Neural progenitor cell (in vitro differentiated cells): ENCODE measurements around the gene RFPL2. TPM values are rescaled to one million over a fixed set of nuclear protein-coding genes. Genes with fewer than 3 reads are reported as not detected.

ENCODE experiments used
- DNase-seq: peaks from one replicate; pipeline ENCODE4 v3.0.0-alpha.2; 2016; ENCODE audit warnings: low spot score
- H2AFZ ChIP-seq: fragments of 200-600 bp; sonication (generic); replicated peaks from 2 replicates; pipeline ENCODE4 v1.6.1; 2016; ENCODE audit warnings: antibody characterized with exemption
- H3F3A ChIP-seq: fragments of 200-600 bp; sonication (generic); 2 replicates; pipeline ENCODE4 v1.6.1; 2016; ENCODE audit warnings: antibody characterized with exemption, low read depth
- H3K27ac ChIP-seq: fragments of 200-600 bp; sonication (generic); 2 replicates; pipeline ENCODE4 v1.5.1; 2016; ENCODE audit warnings: mild to moderate bottlenecking
- H3K27me3 ChIP-seq: fragments of 200-600 bp; sonication (generic); 2 replicates; pipeline ENCODE4 v1.6.1; 2016; ENCODE audit warnings: mild to moderate bottlenecking, moderate library complexity
- H3K36me3 ChIP-seq: fragments of 200-600 bp; sonication (generic); 2 replicates; pipeline ENCODE4 v1.5.1; 2016
- H3K4me1 ChIP-seq: fragments of 200-600 bp; sonication (generic); 2 replicates; pipeline ENCODE4 v1.6.1; 2016; ENCODE audit warnings: mixed run types
- H3K4me2 ChIP-seq: fragments of 200-600 bp; sonication (generic); 2 replicates; pipeline ENCODE4 v1.6.1; 2016
- H3K4me3 ChIP-seq: fragments of 200-600 bp; sonication (generic); 2 replicates; pipeline ENCODE4 v1.5.1; 2016
- H3K79me2 ChIP-seq: fragments of 200-600 bp; sonication (generic); 2 replicates; pipeline ENCODE4 v1.6.1; 2016; ENCODE audit warnings: low read depth
- H3K9ac ChIP-seq: fragments of 200-600 bp; sonication (generic); 2 replicates; pipeline ENCODE4 v1.6.1; 2016
- H3K9me3 ChIP-seq: fragments of 200-600 bp; sonication (generic); 2 replicates; pipeline ENCODE4 v1.5.1; 2016; ENCODE audit warnings: low read depth
- H4K20me1 ChIP-seq: fragments of 200-600 bp; sonication (generic); 2 replicates; pipeline ENCODE4 v1.6.1; 2016; ENCODE audit warnings: low read depth
- H3K27ac Mint-ChIP-seq: 3 replicates; pipeline ENCODE4 v1.8.0; 2021; ENCODE audit warnings: mixed read lengths
- H3K27me3 Mint-ChIP-seq: 2 replicates; pipeline ENCODE4 v1.8.0; 2022; ENCODE audit warnings: low read depth, mild to moderate bottlenecking, inconsistent platforms, moderate library complexity, mixed read lengths; ENCODE audit not compliant: insufficient read depth
- H3K36me3 Mint-ChIP-seq: 3 replicates; pipeline ENCODE4 v1.8.0; 2021; ENCODE audit warnings: mixed read lengths
- H3K4me1 Mint-ChIP-seq: 3 replicates; pipeline ENCODE4 v1.8.0; 2021; ENCODE audit warnings: mixed read lengths
- H3K4me3 Mint-ChIP-seq: 3 replicates; pipeline ENCODE4 v1.8.0; 2021; ENCODE audit warnings: mild to moderate bottlenecking, moderate library complexity, mixed read lengths
- H3K9me3 Mint-ChIP-seq: 3 replicates; pipeline ENCODE4 v1.8.0; 2020; ENCODE audit warnings: mixed read lengths
- EZH2 ChIP-seq: fragments of 200-600 bp; sonication (generic); IDR thresholded peaks from 2 replicates; pipeline ENCODE4 v1.6.1; 2017; ENCODE audit warnings: antibody characterized with exemption, mild to moderate bottlenecking, moderate library complexity
- EZH2phosphoT487 ChIP-seq: fragments of 200-600 bp; sonication (generic); IDR thresholded peaks from 2 replicates; pipeline ENCODE4 v1.6.1; 2017; ENCODE audit warnings: antibody characterized with exemption
- total RNA-seq: library from RNA; depleted of rRNA; stranded (reverse); fragments of >200 nt; gene quantifications from 2 replicates; pipeline ENCODE4 v1.2.3, GENCODE V29; 2015; ENCODE audit warnings: low replicate concordance
- TF ChIP-seq, protein P1 (sequence below): fragments of 200-600 bp; sonication (generic); IDR thresholded peaks from 2 replicates; pipeline ENCODE4 v1.5.1; 2017; ENCODE audit warnings: antibody characterized with exemption, mild to moderate bottlenecking

Gene RFPL2
- total RNA-seq, 1 donor from 2014 or later: 1.8 TPM

DNA sequence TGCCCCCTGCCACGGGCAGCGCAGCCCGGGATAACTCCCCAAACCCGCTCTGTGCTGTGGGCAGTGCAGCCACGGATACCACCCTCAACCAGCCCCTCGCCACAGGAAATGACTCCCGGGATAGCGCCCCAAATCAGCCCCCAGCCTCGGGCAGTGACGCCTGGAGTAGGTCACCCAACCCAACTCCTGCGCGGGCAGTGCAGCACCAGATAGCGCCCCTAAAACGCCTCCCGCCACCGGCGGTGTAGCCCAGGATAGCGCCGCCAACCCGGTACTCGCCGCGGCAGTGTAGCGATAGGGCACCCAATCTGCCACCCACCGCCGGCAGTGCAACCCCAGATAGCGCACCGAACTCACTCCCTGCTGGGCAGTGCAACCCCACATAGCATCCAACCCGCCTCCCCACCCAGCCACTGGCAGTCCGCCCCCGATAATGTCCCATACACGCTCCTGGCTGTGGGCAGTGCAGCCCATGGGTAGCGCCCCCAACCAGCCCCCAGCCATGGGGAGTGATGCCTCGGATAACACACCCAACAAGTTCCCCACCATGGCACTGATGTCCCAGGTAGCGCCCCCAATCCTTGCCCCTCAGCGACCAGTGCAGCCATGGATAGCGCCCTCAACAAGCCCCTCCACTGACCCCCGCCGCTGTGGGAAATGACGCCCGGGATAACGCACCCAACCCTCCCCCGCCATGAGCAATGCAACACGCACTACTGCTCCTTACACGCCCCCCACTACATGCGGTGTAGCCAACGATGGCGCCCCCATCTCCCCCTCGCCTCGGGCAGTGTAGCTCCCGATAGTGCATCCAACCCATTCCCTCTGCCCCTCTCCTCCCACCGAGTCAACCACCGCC is 1.5 kb downstream of the RFPL2 start:
- H3K4me3 Mint-ChIP-seq: peak overlapping the region; percentile 95
- H3K4me2 ChIP-seq: peak overlapping the region; percentile 92
- H3K9me3 Mint-ChIP-seq: no peaks in the 10 kb centered on the region
- H3K4me3 ChIP-seq: peak overlapping the region; percentile 54
- H3F3A ChIP-seq: peaks cover 7% of the 10 kb centered on the region
- H2AFZ ChIP-seq: no peak overlapping the region
- no peaks in the 10 kb centered on the region for H3K9me3 ChIP-seq
- peaks cover 15% of the 10 kb centered on the region for H3K27me3 Mint-ChIP-seq
- no peak for DNase-seq
- H3K4me1 ChIP-seq: peaks cover 6% of the 10 kb centered on the region
- H3K4me1 Mint-ChIP-seq: peaks cover 19% of the 10 kb centered on the region
- H3K27me3 ChIP-seq: peaks cover 60% of the 10 kb centered on the region
- no peaks in the 10 kb centered on the region for H3K36me3 Mint-ChIP-seq
- TF ChIP-seq, protein P1, sequence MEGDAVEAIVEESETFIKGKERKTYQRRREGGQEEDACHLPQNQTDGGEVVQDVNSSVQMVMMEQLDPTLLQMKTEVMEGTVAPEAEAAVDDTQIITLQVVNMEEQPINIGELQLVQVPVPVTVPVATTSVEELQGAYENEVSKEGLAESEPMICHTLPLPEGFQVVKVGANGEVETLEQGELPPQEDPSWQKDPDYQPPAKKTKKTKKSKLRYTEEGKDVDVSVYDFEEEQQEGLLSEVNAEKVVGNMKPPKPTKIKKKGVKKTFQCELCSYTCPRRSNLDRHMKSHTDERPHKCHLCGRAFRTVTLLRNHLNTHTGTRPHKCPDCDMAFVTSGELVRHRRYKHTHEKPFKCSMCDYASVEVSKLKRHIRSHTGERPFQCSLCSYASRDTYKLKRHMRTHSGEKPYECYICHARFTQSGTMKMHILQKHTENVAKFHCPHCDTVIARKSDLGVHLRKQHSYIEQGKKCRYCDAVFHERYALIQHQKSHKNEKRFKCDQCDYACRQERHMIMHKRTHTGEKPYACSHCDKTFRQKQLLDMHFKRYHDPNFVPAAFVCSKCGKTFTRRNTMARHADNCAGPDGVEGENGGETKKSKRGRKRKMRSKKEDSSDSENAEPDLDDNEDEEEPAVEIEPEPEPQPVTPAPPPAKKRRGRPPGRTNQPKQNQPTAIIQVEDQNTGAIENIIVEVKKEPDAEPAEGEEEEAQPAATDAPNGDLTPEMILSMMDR: no peak
- TF ChIP-seq EZH2phosphoT487: no peak
- TF ChIP-seq EZH2: no peak
- H3K27ac ChIP-seq: no peak overlapping the region
- no peak overlapping the region for H3K9ac ChIP-seq
- no peaks in the 10 kb centered on the region for H3K36me3 ChIP-seq
- no peaks in the 10 kb centered on the region for H4K20me1 ChIP-seq
- H3K27ac Mint-ChIP-seq: no peak overlapping the region
- H3K79me2 ChIP-seq: no peaks in the 10 kb centered on the region

DNA sequence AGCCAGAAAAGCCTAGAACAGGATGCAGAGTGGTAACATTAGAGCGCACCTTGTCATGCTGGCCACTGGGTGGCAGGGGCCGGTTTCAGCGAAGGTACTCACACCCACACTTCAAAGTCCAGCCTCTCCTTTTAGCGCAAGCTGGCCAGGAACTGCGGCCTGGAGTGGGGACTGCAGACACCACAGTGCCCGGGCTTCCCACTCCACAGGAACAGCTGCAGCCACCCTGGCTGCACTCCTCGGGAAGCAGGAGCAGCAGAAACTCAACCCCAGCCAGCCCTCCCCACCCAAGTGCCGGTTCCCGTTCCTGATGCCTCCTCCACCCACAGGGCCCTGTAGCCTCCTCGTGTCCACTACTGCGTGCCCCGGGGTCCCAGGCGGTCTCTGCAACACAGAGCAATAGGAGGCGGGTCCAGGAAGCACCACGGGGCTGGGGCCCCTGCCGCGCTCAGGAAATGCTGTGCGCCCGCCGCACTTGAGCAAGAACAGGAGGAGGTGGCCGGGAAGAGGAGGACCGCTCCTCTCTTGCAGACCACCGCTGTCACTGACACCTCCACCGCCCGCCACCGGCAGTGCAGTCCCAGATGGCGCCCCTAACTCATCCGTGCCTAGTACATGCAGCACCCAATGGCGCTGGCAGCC is 2.2 kb downstream of the RFPL2 start:
- no peak overlapping the region for H3K27ac Mint-ChIP-seq
- peaks cover 19% of the 10 kb centered on the region for H3K4me1 Mint-ChIP-seq
- H3K4me3 ChIP-seq: peak overlapping the region; percentile 11
- peak overlapping the region; percentile 92 for H3K4me2 ChIP-seq
- H3K4me1 ChIP-seq: peaks cover 6% of the 10 kb centered on the region
- H3F3A ChIP-seq: peaks cover 7% of the 10 kb centered on the region
- no peak overlapping the region for H3K9ac ChIP-seq
- H3K9me3 Mint-ChIP-seq: no peaks in the 10 kb centered on the region
- peak overlapping the region; percentile 95 for H3K4me3 Mint-ChIP-seq
- no peaks in the 10 kb centered on the region for H4K20me1 ChIP-seq
- no peaks in the 10 kb centered on the region for H3K79me2 ChIP-seq
- H3K27me3 ChIP-seq: peaks cover 64% of the 10 kb centered on the region
- TF ChIP-seq EZH2phosphoT487 (no peak), EZH2 (peak; percentile 62)
- TF ChIP-seq, protein P1: peak; percentile 69
- no peaks in the 10 kb centered on the region for H3K36me3 Mint-ChIP-seq
- no peak overlapping the region for H3K27ac ChIP-seq
- H3K9me3 ChIP-seq: no peaks in the 10 kb centered on the region
- peaks cover 15% of the 10 kb centered on the region for H3K27me3 Mint-ChIP-seq
- peak; percentile 76 for DNase-seq
- peak overlapping the region; percentile 50 for H2AFZ ChIP-seq
- no peaks in the 10 kb centered on the region for H3K36me3 ChIP-seq

DNA sequence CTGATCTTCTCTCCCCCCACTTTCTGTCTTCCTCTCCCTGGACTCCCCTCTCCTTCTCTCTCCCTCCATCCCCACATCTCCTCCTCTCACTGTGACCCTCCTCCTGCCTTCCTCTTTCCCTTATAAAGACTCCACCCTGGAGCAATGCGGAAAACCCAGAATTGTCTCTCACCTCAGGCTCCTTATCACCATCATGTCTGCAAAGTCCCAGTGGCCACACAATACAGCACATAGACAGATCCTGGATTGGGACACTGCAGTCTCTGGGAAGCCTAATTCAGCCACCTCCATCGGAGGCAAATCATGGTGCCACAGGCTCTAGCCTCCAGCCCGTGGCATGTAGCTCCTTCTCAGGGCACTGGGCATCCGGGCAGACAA is 2.7 kb downstream of the RFPL2 start:
- H3F3A ChIP-seq: peaks cover 7% of the 10 kb centered on the region
- no peaks in the 10 kb centered on the region for H3K79me2 ChIP-seq
- H3K9me3 ChIP-seq: no peaks in the 10 kb centered on the region
- no peak for DNase-seq
- Mint-ChIP-seq H3K36me3 (no peaks in the 10 kb centered on the region), H3K4me1 (peaks cover 19% of the 10 kb centered on the region), H3K27me3 (peaks cover 15% of the 10 kb centered on the region), H3K4me3 (no peak overlapping the region), H3K9me3 (no peaks in the 10 kb centered on the region), H3K27ac (no peak overlapping the region)
- peaks cover 6% of the 10 kb centered on the region for H3K4me1 ChIP-seq
- peak overlapping the region; percentile 92 for H3K4me2 ChIP-seq
- no peak overlapping the region for H3K9ac ChIP-seq
- no peaks in the 10 kb centered on the region for H3K36me3 ChIP-seq
- no peaks in the 10 kb centered on the region for H4K20me1 ChIP-seq
- TF ChIP-seq, protein P1: no peak
- no peak for TF ChIP-seq EZH2
- no peak for TF ChIP-seq EZH2phosphoT487
- H2AFZ ChIP-seq: peak overlapping the region; percentile 50
- peaks cover 68% of the 10 kb centered on the region for H3K27me3 ChIP-seq
- H3K27ac ChIP-seq: no peak overlapping the region
- no peak overlapping the region for H3K4me3 ChIP-seq
